HG03103 (cell line): ENCODE data around the gene PLCB2.
A peak's percentile ranks its signal among the peaks of the same experiment; 100 is the strongest.

ENCODE experiments used
- ATAC-seq: cut with Tn5 transposase; IDR thresholded peaks from one replicate; pipeline ENCODE4 v1.9.1; 2021; ENCODE audit warnings: low read depth; ENCODE audit not compliant: unreplicated experiment

The PLCB2 gene

DNA sequence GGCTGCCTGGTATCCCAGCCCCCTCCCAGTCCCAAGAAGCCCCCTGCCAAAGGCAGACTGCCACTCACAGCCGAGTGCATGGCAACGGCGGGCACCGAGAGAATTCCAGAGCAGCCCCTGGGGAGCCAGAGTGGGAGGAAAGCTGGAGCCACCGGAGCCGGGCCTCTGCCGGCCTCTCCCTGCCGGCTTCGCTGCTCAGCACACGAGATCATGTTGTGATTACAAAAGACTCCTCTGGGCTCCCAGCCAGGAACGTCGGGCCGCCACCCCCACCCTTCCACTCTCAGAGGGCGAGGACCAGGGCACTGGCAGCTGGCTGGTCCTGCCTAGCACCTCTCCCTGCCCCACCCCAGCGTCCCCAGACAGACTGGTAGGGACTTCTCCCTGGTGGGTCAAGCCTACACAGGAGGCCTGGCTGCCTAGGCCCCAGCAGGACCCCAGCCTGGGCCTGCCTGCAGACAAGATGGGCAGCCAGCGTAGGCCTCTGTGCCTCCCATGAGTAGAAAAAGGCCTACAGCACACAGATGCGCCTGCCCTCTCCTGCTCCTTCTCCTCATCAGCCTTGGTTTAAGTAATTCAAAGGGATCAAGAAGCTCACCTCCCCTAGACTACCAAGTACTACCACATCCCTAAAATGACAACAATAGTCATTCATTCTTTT is 33.1 kb upstream of the PLCB2 start, which contains the start of gene CCDC9B:
TSS of gene CCDC9B (minus strand) at position 200 of the 661 bp plus-strand sequence. CDS start at position 80, 120 bp downstream.
- ATAC-seq = no peak

DNA sequence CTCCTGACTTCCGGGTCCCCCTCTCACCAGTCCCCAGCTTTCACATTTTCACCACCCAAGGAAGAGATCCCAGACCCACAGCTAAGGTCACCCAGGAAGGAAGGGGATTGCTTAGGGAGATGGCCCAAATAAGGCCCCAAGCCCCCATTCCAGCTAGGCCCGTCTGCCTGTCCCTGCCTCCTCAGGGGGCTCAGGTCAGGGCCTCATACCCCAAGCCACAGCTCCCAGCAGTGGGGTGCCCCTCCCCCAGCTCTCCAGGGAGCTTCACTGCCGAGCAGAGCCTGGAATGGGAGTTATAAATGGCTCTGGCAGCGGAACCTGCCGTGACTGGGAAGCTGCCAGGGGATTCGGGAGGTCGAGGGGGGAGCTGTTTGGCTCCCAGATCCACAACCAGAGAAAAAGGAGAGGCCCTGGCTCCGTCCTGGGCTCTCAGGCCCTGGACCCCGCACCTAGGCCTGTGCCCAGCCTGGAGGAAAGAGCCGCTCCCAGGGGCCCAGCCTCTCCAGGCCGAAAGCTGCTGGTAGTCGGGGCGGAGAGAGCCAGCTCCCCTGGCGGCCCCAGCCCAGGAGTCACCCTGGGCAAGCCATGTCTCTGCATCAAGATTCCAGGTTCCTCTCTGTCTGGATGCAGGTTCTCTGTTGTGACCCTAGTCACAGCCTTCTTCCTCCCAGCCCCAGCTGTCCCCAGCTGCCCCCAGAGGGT is 32.5 kb upstream of the PLCB2 start:
- no peak for ATAC-seq

DNA sequence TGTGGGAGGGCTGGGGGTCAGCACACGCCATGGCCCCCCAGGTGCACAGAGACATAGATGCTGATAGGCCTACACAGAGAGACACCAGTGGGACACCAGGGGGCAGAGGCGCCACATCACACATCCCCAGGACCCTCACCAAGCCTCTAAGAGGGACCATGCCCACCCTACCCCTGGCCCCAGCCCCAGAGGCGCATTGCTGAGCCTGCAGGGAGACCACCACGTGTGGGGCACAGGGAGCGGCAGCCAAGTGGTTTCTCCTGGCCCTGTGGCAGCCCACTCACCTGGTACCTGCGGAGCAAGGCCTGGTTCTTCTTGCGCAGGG is 31.8 kb upstream of the PLCB2 start:
- no peak for ATAC-seq

DNA sequence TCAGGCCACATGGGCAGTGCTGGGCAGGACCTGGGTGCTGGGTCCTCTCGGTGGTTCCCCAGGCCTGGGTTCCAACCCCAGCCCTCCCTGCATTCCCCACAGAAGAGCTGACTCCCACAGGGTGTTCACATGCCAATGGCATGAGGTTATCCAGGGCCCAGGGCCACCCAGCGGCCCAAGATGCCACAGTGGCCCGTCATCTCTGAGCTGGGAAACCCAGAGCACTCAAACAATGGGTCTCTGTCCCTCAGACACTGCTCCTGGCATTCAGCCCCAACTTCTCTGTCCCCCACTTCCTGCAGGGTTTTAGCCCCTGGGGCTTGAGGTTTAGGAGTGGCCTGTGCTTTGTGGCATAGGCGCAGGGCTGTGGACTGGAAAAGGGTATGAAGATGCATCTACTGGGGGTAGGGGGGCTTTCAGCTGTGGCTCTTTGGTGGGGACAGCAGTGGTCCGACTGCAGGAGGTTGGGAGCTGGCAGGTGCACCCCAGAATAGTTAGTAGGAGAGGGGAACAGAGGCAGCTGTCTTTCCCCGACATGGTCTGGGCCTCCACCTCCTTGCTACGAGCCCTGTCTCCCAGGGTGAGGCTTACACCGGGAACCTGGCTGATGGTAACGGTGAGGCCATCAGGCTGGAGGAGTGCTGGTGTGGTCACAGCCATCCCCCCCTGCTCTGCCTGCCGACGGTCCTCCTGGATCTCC is 31.3 kb upstream of the PLCB2 start:
- no peak for ATAC-seq

DNA sequence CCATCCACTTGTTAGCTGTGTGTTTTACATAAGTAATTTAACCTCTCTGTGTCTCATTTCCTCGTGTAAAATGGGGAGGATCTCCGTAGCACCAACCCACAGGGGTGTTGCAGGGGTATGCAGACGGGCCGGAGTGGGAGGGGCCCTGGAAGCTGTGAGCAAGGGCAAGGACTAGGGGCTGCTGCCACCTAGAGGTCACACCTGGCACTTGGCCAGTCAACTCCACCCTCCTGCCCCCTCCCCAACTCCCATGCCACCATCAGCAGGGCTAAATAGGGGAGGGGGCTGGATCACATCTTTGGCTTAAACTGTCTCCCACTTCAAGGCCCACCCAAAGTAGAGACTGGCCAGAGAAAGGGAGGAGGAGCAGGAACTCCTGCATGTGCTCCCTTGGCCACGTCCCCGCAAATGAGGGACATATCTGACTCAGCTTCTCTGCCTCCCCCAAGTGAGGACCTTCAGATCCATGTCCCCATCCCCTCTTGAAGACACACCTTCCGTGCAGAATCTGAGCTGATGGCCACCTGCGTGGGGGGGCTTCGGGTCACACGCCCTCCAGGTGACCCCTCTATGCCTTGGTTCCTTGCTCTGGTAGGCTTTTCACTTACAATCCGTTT is 30.4 kb upstream of the PLCB2 start:
- ATAC-seq = peak; percentile 55

DNA sequence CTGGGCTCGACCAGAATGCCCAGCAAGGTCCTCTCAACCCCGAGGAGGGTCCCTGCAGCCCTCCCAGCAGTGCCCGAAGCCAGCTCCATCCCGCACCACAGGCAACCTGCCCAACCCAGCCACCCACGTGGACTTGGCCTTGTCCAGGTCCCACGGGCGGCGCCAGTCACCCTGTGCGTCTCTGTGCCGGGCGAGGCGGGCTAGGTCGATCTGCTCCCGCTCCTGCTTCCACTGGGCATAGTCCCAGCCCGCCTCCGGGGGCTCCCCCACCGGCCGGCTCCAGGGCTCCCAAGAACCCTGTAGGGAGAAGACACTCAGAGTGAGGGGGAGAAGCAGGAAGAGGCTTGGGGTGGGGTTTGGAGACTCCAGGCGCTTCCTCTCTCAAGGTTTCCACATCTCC is 29.9 kb upstream of the PLCB2 start:
- no peak for ATAC-seq

DNA sequence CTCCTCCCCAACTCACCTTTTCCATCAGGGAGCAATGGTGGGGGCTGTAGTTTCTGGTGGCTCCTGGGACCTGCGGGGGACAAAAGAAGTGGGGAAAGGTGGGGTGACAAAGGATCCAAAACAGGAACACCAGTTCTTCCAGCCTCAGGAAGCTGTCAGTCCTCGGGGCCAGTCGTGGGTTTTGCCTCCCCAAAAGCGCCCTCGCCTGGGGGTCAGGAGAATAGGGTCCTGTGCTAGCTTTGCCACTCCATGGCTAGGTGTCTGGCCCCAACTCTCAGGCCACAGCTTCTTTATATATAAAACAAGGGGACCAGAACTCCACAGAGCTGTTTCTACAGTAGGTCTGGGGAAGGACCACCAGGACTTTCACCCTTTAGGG is 29.0 kb upstream of the PLCB2 start:
- no peak for ATAC-seq

DNA sequence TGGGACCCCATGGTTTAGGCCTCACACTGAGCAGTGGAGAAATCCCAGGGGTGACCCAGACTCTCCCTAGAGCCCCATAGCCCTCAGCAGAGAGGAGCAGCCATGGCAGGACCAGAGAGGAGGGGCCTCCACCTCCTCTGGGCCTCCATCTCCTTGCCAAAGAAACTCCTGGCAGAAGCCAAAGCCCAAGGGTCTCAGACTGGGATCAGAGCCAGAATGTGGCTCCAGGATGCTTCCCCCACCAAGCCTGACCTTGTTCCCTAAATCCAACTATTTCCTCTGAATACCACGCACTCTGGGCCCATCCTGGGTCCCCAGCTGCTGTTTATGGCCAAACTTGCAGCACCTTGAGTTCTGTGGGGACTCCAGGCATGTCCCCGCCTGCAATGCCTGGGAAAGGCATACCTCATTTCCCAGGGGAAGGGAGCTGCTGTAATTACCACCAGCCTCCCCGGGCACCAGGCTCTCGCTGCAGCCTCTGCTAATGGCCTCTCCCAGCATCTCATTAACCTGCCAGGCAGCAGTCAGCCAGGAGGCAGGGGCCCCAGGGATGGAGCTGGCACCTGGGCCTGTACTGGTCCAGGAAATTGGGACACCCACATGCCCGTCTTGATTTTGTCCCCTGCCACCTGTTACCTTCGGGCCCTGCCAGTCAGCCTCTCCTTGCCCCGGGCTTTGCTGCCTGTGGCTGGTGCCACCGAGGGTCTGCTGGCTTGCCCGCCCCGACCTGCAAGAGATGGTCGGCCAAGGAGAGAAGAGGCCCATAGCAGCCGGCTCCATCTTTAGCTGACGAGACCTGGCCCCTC is 28.4 kb upstream of the PLCB2 start:
- no peak for ATAC-seq

DNA sequence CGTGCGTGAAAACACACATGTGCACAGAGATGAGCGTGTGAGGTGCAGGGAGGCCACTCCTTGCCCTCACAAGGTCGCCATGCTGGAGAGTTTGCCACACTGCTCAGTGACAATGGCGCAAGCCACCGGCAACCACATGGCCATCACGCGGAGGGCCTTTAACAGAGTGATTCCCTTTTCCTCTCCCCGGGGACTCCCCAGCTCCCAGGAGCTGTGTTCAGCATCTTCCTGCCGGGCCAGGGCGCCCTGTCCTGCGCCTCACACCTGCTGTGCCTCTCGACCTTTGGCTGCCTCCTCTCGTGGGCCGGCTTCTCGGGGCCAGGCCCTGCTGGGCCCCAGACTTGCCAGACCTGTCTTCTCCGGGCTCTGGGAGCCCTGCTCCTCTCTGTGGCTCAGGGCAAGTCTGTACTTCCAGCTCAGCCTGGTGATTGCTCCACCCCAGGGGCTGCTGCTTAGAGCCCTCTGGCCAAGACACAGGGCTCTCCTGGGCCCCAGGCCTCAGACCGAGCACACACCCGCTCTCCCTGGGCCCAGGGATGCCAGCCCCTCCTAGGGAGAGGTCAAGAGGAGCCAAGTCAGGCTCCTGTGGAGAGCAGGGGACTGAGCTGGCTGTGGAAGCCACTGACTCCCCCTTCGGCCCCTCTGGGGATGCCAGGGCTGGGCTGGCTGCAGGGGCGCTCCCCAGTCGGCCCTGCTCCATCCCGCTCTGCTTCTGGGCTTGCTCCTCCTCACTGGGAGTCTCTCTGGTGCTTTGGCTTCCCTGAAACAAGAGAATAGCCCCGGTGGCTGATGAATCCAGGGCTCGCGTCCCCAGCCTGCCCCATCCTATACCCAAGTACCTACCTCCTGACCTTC is 27.4 kb upstream of the PLCB2 start:
- no peak for ATAC-seq

DNA sequence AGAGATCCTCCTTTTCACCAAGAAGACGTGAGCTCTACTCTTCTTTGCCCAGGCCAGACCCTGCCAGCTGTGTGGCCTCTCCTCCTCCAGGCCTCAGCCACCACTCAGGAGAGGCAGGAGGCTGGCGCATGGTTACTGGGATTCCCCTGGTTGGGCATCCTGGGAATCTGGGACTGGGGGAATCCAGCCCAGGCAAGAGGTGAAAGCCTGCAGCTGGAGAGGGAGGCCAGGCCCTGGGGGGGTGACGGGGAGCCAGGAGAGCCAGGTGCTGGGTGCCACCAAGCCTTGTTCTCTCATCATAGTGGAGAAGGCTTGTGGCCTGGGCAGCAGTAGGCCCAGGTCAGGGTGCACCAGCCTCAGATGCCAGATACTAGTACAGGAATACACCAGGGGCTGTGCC is 26.8 kb upstream of the PLCB2 start:
- no peak for ATAC-seq

DNA sequence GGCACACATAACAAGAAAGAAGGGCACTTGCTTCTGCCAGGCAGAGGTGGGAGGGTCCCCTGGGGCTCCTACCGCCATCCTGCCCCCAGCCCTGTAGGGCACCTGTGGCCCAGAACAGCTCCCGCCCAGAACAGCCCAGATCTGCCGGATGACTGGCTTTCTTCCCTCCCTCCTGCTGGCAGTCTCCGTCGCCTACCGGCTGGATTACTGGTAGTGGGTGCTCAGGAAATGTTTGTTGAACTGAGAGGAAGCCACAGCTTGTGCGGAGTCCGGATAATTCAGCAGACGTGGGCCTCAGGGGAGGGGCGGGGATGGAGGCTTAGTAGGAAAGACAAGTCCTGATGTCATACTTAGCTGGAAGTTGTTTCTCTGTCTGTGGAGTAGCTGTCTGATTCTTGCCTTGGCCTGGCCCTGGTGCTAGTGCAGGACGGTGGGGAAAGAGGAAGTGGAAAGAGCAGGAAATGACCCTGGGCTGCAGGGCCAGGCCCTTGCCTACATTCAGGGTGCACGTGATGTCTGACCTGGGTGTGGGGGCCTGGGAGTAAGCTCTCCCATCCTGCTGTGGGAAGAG is 26.3 kb upstream of the PLCB2 start:
- no peak for ATAC-seq

DNA sequence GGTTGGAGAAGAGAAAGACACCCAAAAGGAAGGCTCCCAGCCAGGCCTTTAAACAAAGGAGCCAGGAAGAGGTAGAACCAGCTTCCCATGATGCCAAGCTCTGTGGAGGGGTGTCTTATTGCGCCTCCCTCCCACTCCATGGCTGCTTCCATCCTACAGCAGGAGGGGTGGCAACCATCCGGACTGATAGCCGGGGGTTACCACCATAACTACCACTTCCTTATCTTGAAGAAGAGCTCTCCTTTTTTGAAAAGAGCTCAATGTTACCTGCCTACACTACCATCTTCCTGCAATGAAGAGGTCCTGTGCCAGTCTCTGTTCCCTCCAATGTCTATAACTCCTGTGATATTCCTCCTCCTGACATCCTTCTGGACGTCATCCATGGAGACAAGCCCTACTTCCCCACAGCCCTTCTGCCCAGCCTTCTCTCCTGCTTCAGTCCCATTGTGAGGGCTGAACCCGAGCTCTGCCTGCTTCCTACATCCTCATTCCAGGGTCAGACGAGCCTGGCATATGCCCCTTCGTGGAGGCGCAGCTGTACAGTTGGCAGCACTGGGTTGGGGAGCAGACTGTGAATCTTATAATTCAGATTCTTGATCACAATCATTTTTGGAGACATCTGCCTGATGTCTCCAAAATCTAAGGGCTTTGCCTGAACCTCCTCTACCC is 24.5 kb upstream of the PLCB2 start:
- ATAC-seq = no peak

DNA sequence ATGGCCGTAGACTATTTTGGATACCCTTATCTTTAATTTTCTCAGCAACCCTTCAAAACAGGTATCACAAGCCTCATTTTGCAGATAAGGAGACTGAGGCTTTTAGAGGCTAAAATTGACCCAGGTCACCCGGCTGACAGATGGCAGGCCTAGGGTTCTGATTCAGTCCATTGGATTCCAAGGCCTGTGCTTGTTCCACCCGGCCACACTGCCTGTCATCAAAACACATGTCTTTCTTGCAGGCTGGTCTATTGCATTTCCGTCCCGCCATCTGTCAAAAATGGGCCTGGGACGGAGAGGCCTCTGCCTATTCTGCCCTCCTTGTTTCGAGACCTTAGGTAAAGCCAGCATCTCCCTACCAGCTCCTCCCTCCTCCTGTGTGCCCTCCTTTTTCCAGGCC is 23.9 kb upstream of the PLCB2 start:
- no peak for ATAC-seq

DNA sequence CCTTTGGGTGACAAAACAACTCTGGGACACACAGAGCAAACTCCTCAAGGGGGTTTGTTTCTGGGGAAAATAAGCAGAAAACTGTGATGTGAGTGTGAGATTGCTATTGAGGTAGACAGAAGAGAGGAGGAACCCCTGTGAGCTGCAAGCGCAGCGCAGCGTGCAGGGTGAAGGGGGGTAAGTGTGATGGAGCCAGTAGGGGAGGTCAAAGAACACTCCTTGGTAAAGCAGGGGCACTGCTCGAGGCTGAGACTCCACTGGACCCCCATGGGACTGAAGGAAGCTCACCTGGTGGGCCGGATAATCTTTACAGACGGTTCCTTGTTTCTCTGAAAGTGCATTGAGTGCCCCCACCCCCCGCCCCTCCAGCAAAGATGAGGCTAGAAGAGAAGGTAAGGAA is 23.3 kb upstream of the PLCB2 start:
- ATAC-seq = no peak

DNA sequence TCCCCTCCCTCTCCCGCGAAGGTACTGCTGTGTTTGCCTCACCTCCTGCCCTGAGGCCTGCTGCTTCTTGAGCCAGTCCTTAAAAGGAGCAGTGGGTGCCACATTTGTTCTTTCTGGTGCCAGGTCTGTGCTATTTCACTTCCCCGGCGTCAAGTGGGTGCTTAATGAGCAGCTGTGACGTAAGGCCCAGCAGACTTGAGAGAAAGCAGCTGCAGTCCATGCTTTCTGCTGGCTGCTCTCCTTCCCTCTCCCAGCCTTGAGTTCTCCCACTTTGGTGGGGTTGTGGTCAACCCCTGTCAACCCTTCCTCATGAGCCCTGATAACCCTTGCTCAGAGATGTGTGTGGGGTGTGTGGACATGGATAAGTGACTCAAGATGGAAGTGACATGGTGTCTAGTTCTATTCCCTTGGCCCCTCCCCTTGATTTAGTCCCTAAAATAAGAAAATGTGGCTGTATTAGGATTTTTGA is 22.7 kb upstream of the PLCB2 start:
- no peak for ATAC-seq

DNA sequence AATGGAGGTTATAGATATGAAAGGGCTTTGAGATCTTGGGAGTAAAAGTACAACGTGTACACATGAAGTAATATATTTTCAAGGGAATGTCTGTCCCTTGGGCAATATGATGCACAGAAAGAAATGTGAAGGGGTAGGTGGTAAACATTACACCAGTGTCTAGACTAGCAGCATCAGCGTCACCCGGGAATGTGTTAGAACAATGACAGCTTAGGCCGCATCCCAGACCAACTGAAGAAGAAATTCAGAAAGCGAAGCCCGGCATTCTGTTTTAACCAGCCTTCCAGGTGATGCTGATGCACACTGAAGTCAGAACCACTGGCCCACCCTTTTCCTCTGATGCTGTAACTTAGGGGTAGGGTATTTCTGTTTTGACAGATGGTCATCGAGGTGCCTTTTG is 22.1 kb upstream of the PLCB2 start:
- ATAC-seq = no peak

DNA sequence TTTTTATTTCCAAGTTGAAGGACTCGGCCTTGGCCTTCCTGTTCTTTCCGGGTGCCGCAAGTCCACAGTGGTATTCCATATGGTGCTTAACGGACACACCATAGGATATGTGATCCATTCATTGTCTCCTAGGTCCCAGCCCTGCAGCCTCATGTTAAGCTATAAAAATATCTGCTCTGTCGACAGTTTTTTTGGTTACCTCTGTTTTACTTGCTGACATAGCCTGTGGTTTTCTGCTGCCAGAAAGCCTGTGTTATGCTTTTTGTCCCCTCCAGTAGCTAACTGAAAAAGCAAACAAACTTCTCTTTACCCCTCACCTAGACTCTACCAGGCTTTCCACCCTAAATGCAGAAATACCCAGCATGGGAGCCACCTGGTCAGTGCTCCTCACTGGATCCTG is 21.0 kb upstream of the PLCB2 start:
- no peak for ATAC-seq

DNA sequence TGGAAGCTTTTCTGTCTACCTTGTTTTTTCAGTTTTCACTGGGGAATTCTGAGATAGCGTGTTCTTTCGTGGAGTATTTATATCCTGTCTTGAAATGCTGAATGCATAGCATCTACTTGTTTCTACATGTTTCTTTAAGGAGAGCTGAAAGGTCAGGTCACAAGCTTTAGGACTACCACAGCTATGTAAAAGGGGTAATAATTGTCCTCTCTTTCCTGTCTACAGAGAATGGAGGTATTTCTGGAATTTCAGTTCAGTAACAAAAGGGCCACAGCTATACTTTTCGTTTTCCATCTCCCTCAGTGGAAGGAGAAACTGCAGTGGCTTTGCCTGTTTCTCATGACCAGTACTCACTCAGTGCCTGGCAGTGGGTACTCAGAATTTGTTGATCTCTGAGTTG is 20.4 kb upstream of the PLCB2 start:
- ATAC-seq = no peak

DNA sequence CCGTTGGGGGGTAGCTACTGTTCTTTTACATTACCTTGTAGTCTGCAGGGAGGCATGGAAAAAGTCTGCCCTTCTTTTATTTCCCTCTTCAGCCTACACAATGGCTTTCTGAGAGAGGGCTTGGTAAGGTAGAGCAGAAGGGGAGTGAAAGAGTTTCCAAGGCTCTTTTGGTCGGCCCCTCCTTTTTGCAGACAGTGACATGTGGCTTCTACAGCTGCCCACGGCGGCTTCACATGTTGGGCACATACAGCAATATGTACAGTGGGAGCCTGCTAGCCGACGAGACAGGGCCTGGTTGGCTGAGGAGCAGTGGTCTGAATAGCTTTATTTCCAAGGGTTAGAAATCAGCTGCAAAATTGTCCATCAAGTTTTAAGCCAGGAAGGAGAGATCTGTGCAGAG is 19.7 kb upstream of the PLCB2 start:
- no peak for ATAC-seq
